Cardiac septum (tissue), 1 donor: Measurements from ENCODE around the gene GALNT12. TPM values are rescaled to one million over a fixed set of nuclear protein-coding genes. Genes with fewer than 3 reads are reported as not detected.

Experiments used
- DNase-seq: peaks from one replicate; pipeline ENCODE4 v3.0.0-alpha.2; 2020; ENCODE audit warnings: low spot score
- intact Hi-C: fragments of 100-400 bp; cut with DNase I; formaldehyde crosslinking; loops from one replicate; pipeline ENCODE4 v1.14.0; 2022
- total RNA-seq: library from RNA; stranded (reverse); fragmentation: NEBNext Ultra II Directional; extraction: Animal tissue kit (Norgen Biotek cat#: 25700); gene quantifications from one replicate; pipeline ENCODE4 v1.2.1, GENCODE V29; 2021
- donor health status: DM: no; HTN: no; CAD: no.

Gene GALNT12
- total RNA-seq, 1 donor from 2014 or later: 0.38 TPM

DNA sequence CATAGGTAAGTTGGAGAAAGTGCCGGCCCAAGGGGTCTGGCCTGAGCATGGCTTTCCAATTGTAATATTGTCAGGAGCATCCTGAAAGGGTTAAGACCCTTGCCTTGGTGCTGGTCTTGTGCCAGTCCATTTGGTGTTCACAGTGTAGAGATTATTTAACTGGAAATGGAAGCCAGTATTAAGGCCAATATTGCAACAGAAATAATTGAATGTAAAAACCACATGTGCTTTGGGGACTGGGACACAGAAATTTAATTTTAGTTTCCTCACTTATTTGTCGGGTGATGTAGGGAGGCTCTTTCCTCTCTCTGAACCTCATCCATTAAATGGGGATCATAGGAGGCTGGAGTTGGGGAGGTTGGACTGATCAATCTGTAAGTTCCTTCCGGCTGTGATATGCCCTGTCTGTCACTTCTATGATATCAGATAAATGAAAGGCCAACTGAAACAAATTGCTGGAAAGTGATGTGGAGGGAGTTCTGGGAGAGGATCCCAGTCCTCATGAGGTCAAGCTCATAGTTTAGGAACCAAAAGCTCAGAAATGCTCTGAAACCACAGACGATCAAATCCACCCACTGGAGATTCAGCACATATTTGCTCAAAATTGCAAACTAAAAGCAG, 81.4 kb downstream of the GALNT12 start:
- no peak for DNase-seq
- intact Hi-C loops: loop anchor here (2.0 kb wide), 1 partner anchor 86 kb away; no protein-coding TSS in a partner anchor

DNA sequence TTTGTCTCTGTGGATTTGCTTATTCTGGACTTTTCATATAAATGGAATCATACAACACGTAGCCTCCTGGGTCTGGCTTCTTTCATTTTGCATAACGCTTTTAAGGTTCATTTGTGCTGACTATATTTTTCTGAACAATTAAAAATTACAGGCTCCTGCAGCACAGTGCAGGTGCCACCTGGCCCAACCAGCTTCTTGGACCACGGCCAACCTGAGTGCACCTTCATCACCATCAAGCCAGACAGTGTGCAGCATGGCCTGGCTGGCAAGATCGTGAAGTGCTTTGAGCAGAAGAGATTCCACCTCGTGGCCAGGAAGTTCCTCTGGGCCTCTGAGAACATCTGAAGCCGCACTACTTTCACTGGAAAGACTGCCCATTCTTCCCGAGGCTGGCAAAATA, 82.8 kb downstream of the GALNT12 start:
- intact Hi-C loops: no loop called here
- DNase-seq: no peak

DNA sequence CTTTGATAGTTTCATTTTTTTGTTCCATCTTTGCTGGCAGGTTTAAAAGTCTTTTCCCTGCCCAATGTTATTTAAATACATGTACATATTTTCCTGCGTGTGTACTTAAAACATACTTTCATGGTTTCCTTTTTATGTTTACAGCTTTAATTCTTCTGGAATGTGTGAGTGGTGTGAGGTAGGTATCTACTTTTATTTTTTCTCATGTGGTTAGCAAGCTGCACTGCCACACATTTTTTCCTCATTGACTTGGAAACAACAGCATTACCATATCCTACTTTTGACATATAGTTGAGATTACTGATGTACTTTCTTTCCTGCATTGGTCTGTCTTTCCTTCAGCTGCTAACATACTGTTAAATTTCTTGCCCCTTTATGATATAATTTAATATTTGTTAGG, 84.8 kb downstream of the GALNT12 start:
- DNase-seq: no peak
- intact Hi-C loops: no loop called here

DNA sequence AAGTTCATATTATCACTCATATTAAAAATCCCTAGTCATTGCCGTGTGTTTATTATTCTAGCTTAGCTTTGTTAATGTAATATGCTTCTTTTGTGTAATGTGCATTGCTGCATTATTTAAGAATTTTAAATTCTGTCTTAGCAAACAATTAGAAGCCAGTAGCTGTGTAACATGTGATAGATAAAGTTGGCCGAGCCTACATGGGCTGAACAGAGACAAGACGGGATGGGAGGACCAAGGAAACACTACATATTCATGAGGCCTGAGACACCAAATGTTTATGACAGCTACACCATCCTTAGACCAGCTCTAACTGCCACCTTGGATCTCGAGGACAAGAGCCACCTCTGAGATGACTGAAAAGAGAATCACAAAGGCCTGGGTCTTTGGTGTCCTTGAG, 85.2 kb downstream of the GALNT12 start:
- intact Hi-C loops: no loop called here

GRCh38 chr9:98894171-98894570, 86.7 kb downstream of the GALNT12 start:
- no peak for DNase-seq
- intact Hi-C loops: no loop called here

More for the DNA sequence above, 85.2 kb downstream of the GALNT12 start:
- DNase-seq: no peak

DNA sequence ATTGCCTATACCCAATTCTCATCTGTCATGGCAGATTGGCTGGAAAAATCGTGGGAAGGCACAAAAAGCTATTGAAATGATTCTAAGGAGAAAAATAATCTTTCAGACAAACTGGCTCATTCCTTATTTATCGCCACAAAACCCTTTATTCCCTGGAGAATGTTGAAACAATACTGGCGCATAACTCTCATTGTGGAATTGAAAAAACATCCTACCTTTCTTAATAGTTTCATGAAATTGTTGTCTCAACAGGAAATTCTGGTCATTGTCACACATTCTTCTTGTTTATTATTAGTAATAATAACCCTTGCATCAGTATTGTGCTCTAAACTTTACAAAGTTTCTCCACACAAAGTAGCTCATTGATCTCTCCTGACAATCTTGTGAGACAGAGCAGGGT, 87.3 kb downstream of the GALNT12 start:
- intact Hi-C loops: no loop called here
- no peak for DNase-seq

- intact Hi-C loops: no loop called here
- no peak for DNase-seq
These were observed 89.2 kb downstream of the GALNT12 start for GRCh38 chr9:98896632-98897031.

DNA sequence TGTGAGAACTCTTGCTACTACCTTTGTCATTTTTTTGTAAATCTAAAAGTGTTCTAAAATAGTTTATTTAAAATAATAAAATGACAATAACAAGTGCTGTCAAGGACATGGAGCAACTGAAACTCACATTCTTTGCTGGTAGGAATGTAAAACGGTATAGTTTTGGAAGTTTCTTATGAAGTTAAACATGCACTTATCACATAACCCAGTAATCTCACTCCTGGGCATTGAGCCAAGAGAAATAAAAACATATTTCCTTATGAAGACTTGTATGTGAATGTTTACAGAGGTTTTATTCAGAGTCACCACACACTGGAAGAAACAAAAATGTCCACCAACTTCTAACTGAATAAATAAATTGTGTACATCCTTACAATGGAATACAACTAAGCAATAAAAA, 90.3 kb downstream of the GALNT12 start:
- intact Hi-C loops: no loop called here
- DNase-seq: no peak

GRCh38 chr9:98899408-98900056, 92.1 kb downstream of the GALNT12 start:
- intact Hi-C loops: loop anchor here (5.0 kb wide), 1 partner anchor 37 kb away; no protein-coding TSS in a partner anchor
- DNase-seq: no peak

Other genes starting within 250 kb of the GALNT12 start
- 1.1 TPM for gene GABBR2, start 98.7 kb upstream of the GALNT12 start, total RNA-seq
- gene ANKS6, start 11.1 kb upstream of the GALNT12 start, total RNA-seq: 7.6 TPM
- 49.4 TPM for gene COL15A1, start 136.2 kb downstream of the GALNT12 start, total RNA-seq